Limb (tissue), 2 donors: ENCODE measurements around the gene GDPD3.
"Not testable (repeated sequence)": the region's sequence is repeated elsewhere in the genome, so short reads cannot be mapped to it uniquely, and the experiment has no call there.

Experiments used
- DNase-seq, 2 donors: peaks; one replicate each; pipeline ENCODE4 v3.0.0-alpha.2; 2016; ENCODE audit errors: extremely low spot score in 2 of 2

Gene GDPD3

DNA sequence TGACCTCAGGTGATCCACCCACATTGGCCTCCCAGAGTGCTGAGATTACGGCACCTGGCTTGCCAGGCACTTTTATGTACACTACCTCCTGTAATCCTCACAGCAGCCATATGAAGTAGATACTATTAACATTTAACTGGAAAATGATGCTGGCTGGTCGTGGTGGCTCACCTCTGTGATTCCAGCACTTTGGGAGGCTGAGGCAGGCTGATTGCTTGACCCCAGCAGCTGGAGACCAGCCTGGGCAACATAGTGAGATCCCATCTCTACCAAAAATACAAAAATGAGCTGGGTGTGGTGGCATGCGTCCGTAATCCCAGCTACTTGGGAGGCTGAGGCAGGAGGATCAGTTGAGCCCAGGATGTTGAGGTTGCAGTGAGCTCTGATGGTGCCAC is 11.6 kb upstream of the GDPD3 start:
- no peak for DNase-seq

DNA sequence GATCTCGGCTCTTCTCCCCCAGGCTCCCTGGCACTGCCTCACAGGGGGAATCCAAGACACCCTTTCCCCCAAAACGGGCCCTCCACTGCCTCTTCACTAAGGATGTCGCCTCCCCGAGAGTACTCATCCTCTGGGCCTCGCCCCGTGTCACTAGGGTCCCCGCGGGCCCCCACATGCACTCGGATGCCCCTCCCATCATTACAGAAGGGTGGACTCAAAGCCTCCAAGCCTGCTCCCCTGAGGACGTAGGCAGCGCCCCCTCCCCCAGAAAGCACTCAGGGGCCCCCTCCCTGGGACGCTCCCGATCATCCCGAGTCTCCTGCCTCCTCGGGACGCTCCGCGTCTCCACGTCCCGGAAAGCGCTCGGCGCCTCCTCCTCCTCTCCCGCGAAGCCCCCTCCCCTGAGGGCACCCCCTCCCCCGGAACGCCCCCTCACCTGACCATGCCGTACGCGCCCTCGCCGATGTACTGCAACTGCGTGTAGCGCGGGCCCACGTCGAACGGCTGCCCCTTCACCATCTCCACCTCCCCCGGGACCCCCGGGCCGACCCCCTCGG is 9.3 kb upstream of the GDPD3 start:
- DNase-seq: no peak

DNA sequence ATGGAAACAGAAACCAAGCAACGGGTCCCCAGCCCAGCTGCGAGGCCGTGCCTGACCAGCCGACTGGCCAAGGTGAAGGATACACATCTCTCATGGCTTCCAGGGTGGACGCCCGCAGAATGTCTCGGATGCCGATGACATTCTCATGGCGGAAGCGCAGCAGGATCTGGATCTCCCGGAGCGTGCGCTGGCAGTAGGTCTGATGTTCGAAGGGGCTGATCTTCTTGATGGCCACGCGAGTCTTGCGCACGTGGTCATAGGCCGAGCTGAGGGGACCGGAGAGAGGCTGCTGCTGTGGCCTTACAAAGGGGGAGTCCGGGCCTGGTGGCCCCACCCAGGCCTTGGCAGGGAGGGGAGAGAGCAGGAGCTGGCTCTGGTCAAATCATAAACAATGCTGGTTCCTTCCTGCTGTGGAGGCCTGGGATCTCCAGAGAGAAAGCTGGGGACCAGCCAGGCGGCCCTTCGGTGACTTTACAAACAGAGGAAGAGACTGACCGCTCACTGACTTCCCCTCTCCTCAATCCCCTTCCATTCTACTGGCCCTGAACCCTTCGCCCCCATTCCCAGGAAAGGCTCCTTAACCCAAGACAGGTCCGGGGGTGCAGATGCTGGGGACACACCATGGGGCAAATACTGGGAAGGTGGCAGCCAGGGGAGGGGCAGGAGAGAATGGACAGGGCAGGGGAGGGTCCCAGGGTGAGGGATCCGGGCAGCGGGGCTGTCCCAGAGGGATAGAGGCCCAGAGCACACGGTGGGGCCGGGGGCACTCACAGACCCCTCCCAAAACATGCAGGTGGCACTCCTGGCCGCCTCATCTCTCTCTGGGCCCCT is 8.6 kb upstream of the GDPD3 start:
- peak in 1 of 2 donors; percentile 36 for DNase-seq

DNA sequence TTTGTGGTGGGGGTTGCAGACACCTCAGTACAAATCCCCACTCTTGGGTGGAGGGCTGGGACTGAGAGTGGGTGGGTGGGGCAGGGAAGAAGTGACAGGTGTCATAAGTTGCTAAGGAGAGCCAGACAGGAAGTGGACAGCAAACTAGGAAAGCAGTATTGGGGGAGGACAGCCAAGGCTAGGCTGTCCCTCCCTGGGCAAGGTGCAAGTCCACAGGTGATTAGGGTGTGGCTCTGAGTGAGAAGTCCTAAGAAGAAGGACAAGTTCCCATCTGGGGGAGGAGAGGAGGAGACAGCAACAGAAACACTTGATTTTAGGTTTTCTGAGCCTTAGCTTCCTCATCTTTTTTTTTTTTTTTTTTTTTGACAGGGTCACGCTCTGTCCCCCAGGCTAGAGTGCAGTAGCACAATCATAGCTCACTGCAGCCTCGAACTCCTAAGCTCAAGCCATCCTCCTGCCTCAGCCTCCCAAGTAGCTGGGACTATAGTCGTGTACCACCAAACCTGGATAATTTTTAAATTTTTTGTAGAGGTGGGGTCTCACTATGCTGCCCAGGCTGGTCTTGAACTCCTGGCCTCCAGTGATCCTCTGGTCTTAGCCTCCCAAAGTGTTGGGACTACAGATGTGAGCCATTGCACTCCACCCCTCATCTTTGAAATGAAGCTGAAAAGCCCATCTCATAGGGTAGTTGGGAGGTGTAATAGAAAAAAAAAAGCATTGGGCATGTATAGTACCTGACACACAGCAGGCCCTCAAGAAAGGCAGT is 7.2 kb upstream of the GDPD3 start:
- no peak for DNase-seq

DNA sequence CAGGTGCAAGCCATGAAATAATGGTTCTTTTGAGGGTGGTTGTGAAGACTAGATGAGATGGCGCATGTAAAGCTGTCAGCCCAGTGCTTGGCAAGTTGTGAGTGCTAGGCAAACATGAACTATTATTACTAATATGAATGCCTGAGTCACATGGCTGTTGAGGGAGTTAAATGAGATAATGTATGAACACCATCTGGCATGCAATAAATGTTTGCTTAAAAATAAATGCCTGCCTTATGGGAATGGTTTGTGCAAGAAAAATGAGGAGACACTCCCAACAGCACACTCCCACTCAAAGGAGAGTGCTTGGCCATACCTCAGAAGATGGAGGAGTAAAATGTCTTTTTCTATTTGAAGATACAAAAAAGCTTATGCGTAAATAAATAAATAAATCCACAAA is 6.1 kb upstream of the GDPD3 start:
- no peak for DNase-seq

DNA sequence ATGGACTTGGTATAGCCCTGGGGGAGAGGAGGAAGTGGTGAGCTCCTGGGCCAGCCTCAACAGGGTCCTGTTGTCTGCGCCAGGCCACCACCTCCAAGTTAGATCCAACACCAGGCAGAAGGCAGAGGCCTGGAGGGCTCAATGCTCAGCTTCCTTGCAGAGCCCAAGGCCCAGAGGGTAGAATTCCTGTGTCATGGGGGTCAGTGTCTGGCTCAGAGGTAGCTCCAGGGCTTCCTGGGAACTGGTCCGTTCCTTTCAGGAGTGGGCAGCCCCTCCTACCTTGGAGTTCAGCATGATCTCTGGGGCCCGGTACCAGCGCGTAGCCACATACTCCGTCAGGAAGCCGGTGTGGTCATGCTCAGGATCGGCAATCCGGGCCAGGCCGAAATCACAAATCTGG is 4.4 kb upstream of the GDPD3 start:
- no peak for DNase-seq

DNA sequence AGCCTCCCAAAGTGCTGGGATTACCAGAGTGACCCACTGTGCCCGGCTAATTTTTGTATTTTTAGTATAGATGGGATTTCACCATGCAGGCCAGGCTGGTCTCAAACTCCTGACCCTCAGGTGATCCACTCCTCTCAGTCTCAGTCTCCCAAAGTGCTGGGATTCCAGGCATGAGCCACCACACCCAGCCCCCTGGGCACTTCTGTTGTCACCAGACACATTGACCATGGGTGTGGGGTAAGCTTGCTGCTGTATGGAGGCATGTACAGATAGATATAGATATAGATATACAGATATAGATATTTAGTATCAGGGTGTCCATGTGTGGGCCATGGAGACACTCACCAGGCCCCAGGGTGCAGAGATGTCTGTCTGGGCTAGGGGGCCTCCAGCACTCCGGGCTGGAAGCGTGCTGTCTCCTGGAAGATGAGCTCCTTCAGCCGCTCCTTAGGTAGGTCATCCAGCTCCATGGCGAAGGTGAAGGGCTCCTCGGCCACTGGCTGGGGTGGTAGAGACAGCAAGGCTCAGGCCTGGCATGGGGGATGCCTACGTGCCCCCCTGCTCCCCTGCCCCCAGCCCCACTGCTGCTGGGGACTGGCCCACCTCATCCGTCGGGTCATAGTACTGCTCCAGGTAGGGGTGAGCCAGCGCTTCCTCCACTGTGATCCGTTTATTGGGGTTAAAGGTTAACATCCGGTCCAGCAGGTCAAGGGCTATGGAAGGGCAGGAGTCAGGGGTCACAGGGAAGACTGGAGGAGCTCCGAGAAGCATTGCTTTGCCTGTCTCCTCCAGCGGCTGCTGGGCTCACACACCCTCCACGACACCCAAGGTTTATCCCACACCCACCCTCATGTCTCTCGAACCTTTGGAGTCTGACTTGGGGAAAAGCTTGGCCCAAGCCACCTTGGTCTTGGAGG is 3.2 kb upstream of the GDPD3 start:
- DNase-seq: no peak

DNA sequence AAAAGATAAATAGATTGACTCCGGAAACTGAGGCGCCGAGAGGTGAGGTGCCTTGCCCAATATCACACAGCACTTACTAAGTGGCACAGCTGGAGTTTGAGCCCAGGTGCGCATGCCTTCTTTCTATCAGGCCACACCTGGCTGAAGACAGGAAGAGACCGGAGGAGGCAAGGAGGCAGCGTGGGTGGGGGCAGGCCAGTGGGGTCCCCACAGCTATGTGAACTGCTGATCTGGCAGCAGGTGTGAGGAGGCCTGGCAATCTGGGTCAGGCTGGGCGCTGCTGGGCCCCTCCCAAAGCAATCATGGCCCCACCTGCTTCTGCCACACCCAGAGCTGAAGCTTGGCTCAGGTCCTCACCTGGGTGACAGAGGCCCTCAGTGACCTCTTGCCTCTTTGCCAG is 1.9 kb upstream of the GDPD3 start:
- DNase-seq: no peak

DNA sequence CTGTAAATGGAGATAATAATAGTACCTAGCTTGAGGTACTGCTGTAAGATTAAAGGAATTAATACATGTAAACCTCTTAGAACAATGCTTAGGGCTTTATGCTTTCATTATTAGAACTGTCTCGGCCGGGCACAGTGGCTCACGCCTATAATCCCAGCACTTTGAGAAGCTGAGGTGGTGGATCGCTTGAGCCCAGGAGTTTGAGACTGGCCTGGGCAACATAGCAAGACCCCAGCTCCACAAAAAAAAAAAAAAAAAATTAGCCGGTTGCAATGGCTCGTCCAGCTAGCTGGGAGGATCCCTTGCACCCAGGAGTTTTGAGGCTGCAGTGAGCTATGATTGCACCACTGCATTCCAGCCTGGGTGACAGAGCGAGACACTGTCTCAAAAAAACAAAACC is 1.5 kb upstream of the GDPD3 start:
- DNase-seq: not testable (repeated sequence)

DNA sequence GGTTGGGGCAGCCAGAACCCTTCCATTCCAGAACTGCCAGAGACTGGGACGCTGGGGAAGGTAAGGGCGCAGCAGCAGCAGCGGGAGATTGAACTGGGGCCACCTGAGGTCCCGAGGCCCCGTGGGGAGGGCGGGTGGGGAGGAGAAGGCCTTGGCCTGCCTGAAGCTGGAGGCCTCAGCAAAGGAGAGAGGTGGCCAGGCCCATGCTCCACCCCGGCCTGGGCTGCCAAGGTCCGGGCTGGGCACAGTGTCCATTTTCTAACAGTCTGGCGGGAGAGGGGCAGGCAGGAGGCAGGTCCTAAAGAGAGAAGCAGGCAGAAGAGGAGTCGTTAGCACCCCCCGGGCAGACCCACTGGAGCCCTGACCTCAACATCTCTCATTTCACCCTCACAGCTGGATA is 1.1 kb upstream of the GDPD3 start:
- DNase-seq: no peak

DNA sequence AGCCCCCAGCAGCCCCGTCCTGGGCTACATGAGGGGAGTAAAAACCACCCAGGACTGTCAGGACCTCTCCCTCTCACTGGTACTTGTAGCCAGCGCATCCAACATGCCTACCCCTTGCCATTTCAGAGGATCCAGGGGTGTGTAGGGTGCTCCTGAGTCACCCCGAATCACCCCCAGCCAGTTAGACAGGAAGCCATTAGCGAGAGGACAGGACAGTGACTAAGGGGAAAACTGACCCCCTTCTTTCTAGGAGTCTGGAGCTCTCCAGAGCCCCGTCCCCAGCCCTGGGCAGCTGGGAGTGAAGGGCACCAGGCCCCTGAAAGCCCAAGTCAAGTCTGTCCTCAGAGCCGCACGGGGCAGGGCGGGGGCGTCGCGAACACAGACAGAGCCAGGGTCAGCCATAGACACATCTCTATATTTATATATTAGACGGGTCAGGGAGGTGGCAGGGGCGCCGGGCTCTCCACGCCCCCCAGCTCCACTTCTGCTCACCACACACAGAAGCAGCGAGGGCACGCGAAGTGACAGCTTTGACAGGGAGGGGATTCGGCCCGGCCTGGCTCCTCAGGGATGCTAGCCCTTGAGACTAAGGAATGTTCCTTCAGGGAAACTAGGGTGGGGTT is 485 bp upstream of the GDPD3 start:
- no peak for DNase-seq

DNA sequence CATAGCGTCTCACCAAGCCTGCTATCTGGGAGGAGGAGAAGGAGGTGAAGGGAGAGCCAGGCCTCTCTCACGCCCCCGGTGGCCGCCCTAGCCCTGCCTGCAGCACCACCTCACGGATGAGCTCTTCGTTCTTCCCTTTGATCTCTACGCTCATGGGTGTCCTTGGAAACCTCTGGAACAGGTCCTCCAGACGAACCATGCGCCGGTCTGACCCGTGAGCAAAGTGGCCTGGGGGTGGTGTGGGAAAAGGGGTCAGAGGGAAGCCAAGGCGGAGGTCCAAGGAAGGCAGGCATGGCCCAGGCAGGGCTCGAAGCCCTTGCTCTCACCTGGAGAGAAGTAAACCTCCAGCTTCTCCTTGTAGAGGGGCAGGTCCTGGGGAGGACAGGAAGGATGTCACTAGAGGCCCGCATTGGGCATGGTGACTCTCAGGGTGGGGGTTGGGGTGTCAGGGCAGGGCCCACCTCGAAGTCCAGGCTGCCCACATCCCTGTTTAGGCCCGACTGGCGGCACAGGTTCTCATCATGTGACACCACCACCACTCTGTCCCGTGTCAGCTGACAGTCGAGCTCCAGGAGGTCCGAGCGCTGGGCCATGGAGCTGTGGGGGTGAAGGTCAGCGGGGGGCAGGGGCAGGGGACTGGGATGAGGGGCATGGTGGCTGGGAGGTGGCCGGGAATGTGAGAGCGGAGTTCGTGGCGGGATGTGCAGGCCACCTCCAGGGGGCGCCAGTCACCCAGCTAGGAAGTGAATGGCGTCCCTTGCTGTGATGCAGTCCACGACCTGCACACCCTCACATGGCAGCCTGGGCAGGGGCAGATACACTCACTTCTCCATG is 923 bp downstream of the GDPD3 start:
- DNase-seq: peak in 1 of 2 donors; percentile 60

DNA sequence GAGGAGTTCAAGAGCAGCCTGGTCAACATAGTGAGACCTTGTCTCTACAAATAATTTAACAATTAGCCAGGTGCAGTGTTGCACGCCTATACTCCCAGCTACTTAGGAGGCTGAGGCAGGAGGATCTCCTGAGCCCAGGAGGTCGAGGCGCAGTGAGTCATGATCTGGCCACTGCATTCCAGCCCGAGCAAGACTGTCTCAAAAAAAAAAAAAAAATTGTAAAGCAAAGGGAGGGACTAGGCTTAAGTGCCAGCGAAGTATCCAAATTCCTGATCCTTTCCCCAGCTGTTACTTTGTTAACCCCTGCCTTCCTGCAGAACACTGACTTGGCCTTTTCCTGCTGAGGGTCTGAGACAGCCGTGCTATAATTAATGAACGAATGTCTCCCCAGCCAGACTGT is 2.7 kb downstream of the GDPD3 start:
- peak in 1 of 2 donors; percentile 48 for DNase-seq

DNA sequence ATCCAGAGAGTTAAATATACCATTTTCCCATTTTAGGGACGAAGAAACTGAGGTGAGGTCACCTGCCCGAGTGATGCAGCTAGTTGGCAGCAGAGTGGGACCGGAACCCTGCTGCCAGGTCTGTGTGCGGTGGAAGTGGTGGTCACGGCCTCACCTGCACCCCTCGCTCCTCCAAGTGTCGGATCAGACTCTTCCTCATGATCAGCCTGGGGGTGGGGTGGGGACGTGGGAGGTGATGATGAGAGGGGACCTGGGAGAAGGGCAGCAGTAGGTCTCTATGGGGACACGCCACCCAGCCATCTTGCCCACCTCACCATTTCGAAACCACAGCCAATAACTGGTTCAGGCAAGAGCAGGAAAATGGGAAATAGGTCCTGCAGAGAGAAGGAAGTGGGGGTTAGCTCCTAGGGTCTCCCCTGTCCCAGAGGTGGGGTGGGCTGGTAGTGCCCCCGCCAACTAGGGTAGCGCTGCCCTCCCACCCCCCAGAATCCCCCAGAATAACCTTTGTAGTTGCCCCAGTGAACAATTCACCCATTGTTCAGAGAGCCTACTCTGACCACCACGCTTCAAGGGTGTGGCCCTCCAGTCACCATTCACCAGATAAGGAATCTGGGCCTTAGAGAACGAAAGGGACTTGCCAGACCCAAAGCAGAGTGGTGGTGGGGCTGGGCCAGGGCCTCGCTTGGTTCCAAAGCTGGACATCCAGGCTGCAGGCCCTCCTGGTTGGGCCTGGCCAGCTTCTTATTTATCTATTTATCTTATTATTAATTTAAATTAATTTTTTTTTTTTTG is 5.1 kb downstream of the GDPD3 start:
- no peak for DNase-seq

DNA sequence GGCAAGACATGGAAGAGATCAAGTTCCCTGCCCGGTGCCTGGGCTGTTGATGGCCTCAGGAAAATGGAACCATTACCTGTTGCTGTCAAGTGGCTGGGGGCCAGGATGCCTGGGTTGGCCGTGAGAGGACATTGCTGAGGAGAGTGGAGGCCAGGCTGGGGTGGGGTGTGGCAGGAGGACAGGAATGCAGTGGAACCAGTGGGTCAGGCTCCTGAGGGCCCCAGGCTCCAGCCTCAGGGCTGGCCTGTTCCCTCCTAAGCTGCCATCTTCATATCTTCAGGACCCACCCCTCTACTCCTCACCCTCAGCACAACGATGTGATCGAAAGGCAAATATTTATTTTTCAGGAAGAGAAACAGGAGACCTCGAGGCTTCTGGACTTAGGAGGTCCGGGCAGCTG is 8.8 kb downstream of the GDPD3 start:
- DNase-seq: no peak

DNA sequence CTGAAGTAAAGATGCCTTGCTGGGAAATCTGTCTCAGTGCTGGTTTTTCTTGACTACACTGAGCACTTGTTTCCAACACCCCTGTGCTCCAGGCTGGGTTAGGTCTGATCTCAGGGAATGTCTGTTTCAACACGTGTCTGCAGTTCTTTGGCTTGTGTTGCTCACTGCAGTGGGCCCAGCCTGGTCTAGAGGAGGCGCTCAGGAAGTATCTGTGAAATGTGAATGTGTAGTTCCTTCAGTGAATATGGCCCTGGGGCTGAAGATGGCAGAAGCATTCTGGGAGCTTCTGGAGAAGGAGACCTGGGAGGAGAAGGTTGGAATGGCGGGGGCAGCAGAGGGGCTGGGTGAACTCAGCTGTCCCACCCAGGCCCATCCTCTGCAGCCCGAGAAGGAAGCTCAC is 9.2 kb downstream of the GDPD3 start:
- DNase-seq: no peak

DNA sequence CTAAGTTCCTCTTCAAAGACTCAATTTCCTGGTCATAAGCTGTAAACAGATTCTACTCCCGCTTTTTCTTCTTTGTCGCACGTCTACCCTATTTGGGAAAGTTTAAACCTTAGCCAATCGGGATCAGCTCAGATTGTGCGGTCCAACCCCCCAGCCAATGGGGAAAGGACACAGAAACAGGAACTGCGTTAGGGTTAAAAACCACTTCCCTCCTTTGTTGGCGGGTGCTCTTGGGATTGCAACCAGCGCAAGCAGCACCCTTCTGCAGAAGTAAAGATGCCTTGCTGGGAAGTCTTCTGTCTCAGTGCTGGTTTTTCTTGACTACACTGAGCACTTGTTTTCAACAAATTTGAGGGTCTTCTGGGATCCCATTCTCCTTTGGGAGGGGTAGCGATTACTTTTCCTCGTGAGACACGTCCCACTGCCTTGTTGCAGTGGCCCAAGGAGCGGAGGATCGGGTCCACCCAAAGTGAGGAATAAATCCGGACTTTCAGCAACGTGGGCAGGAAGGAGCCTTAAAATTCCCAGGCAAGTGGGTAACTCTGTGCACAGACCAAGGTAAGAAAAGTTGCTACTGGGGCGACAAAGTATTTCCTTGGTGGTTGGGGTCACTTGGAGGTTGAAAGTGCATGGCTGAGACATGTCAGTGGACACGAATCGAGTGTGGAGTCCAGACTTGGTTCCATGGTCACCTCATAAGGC is 16.3 kb downstream of the GDPD3 start:
- DNase-seq: no peak

DNA sequence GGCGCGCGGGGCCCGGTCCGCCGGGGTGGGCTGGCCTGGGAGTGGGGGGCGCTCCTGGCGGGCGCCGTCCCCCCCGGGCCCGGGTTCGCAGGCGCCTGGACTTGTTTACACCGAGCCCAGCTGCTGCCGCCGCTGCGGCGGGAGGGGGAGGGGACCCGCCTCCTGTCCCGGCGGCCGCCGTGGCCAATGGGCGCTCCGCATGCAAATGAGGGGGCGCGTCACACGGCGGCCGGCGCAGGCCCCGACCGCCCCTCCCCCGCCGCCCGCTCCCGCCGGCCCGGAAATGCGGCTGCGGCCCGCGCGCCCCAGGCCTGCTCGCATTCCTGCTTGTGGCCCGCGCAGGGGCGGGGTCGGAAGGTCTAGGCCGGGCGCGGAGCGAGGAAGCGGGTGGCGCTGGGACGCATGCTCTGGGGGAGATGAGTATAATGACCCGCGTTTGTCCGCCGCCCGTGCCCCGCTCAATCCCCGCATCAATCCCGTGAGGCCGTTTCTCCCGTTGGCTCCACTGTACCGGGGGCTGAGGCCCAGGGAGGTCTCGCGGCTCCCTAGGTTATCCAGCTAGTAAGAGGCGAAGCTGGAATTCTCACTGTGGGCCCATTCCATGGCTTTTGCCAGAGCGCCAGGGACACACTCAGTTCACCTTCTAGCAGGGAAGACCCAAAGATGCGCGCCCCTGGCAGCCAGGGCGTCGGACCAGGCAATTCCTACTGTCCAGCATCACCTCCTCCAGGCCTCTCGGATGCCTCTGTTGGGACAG is 17.1 kb downstream of the GDPD3 start, which contains the start of gene YPEL3:
TSS of gene YPEL3 (minus strand) at position 109 of the 757 bp plus-strand sequence. CDS start 731 bp downstream, outside the sequence.
- DNase-seq: peak; percentile 88 to 94
